OCI-LY1 (cell line): ENCODE measurements around the gene KHDRBS2.

Source experiments
- H2AFZ ChIP-seq: fragments of 200-600 bp; sonication (generic), shearing (Covaris generic); 2 replicates; pipeline ENCODE4 v1.6.0; 2014; ENCODE audit warnings: antibody characterized with exemption, mild to moderate bottlenecking, low read length
- H3F3A ChIP-seq: fragments of 200-600 bp; sonication (generic), shearing (Covaris generic); 2 replicates; pipeline ENCODE4 v1.6.0; 2014; ENCODE audit warnings: mild to moderate bottlenecking, antibody characterized with exemption, low read length, moderate library complexity; ENCODE audit not compliant: insufficient read depth
- H3K27ac ChIP-seq: fragments of 200-600 bp; sonication (generic); 2 replicates; pipeline ENCODE4 v1.5.1; 2014; ENCODE audit warnings: low read length, mixed run types, mild to moderate bottlenecking, low read depth; ENCODE audit not compliant: poor library complexity, severe bottlenecking
- H3K27me3 ChIP-seq: fragments of 200-600 bp; sonication (generic); 2 replicates; pipeline ENCODE4 v1.6.0; 2014; ENCODE audit warnings: antibody characterized with exemption, mild to moderate bottlenecking, low read length, moderate library complexity; ENCODE audit not compliant: insufficient read depth
- H3K36me3 ChIP-seq: fragments of 200-600 bp; sonication (generic); 2 replicates; pipeline ENCODE4 v1.6.1; 2014; ENCODE audit warnings: mild to moderate bottlenecking, antibody characterized with exemption, low read length, moderate library complexity, mixed read lengths; ENCODE audit not compliant: insufficient read depth
- H3K4me1 ChIP-seq: fragments of 200-600 bp; sonication (generic); 2 replicates; pipeline ENCODE4 v1.5.1; 2014; ENCODE audit warnings: mild to moderate bottlenecking, low read length, moderate library complexity; ENCODE audit not compliant: insufficient read depth, severe bottlenecking
- H3K4me2 ChIP-seq: fragments of 200-600 bp; sonication (generic), shearing (Covaris generic); 2 replicates; pipeline ENCODE4 v1.6.1; 2014; ENCODE audit warnings: low read length
- H3K4me3 ChIP-seq: fragments of 200-600 bp; sonication (generic); 2 replicates; pipeline ENCODE4 v1.5.1; 2014; ENCODE audit warnings: low read length, low read depth, mild to moderate bottlenecking, mixed read lengths; ENCODE audit not compliant: poor library complexity, severe bottlenecking
- H3K79me2 ChIP-seq: fragments of 200-600 bp; shearing (Covaris generic); 2 replicates; pipeline ENCODE4 v1.6.1; 2016; ENCODE audit warnings: mixed run types, low read length, mixed read lengths; ENCODE audit not compliant: insufficient read depth
- H3K9ac ChIP-seq: fragments of 200-600 bp; sonication (generic), shearing (Covaris generic); 2 replicates; pipeline ENCODE4 v1.6.1; 2014; ENCODE audit warnings: mild to moderate bottlenecking, low read length, mixed read lengths
- H3K9me2 ChIP-seq: fragments of 200-600 bp; sonication (generic), shearing (Covaris generic); 2 replicates; pipeline ENCODE4 v1.6.1; 2014; ENCODE audit warnings: low read depth, mild to moderate bottlenecking, low read length, mixed read lengths
- H3K9me3 ChIP-seq: fragments of 200-600 bp; shearing (Covaris generic); 2 replicates; pipeline ENCODE4 v1.6.1; 2014; ENCODE audit warnings: low read length, mixed read lengths
- H4K20me1 ChIP-seq: fragments of 200-600 bp; sonication (generic), shearing (Covaris generic); 2 replicates; pipeline ENCODE4 v1.6.0; 2016; ENCODE audit warnings: mild to moderate bottlenecking, low read length; ENCODE audit not compliant: insufficient read depth
- EZH2 ChIP-seq: fragments of 200-600 bp; sonication (generic), shearing (Covaris generic); IDR thresholded peaks from 2 replicates; pipeline ENCODE4 v1.8.0; 2017; ENCODE audit warnings: borderline replicate concordance, mixed run types, mild to moderate bottlenecking, antibody characterized with exemption, low read length, moderate library complexity, mixed read lengths
- TF ChIP-seq, protein P1 (sequence below): fragments of 200-600 bp; sonication (generic), shearing (Covaris generic); IDR thresholded peaks from 2 replicates; pipeline ENCODE4 v1.5.1; 2017; ENCODE audit warnings: mild to moderate bottlenecking, antibody characterized with exemption, low read length, moderate library complexity, mixed read lengths

Gene KHDRBS2

DNA sequence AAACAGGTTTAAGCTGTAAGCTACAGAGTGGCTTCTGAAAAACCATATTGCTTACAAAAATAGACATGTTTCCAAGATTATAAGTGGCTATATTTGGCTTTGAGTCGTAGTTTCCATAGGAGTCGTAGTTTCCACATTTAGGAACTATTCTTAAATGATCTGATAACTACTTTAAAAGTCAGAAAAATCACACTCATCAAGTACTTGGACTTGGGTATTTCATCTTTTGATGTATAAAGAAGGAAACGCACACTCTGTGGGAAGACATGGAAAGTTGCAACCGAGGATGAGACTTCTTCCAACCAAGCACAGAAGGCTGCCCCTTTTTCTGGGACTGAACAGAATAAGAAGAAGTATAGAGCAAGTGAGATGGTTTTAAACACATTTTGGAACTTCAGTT is 118.3 kb downstream of the KHDRBS2 start:
- no peaks in the 10 kb centered on the region for H3K9me2 ChIP-seq
- no peaks in the 10 kb centered on the region for H4K20me1 ChIP-seq
- no peaks in the 10 kb centered on the region for H3K4me1 ChIP-seq
- no peak overlapping the region for H3K27ac ChIP-seq
- no peaks in the 10 kb centered on the region for H3K79me2 ChIP-seq
- H3F3A ChIP-seq, result no peaks in the 10 kb centered on the region
- no peak overlapping the region for H2AFZ ChIP-seq
- no peaks in the 10 kb centered on the region for H3K27me3 ChIP-seq
- TF ChIP-seq, protein P1, sequence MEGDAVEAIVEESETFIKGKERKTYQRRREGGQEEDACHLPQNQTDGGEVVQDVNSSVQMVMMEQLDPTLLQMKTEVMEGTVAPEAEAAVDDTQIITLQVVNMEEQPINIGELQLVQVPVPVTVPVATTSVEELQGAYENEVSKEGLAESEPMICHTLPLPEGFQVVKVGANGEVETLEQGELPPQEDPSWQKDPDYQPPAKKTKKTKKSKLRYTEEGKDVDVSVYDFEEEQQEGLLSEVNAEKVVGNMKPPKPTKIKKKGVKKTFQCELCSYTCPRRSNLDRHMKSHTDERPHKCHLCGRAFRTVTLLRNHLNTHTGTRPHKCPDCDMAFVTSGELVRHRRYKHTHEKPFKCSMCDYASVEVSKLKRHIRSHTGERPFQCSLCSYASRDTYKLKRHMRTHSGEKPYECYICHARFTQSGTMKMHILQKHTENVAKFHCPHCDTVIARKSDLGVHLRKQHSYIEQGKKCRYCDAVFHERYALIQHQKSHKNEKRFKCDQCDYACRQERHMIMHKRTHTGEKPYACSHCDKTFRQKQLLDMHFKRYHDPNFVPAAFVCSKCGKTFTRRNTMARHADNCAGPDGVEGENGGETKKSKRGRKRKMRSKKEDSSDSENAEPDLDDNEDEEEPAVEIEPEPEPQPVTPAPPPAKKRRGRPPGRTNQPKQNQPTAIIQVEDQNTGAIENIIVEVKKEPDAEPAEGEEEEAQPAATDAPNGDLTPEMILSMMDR, result no peak
- no peak for TF ChIP-seq EZH2
- H3K9me3 ChIP-seq, result no peaks in the 10 kb centered on the region
- no peak overlapping the region for H3K4me3 ChIP-seq
- H3K4me2 ChIP-seq, result no peak overlapping the region
- no peak overlapping the region for H3K9ac ChIP-seq
- H3K36me3 ChIP-seq, result no peaks in the 10 kb centered on the region

DNA sequence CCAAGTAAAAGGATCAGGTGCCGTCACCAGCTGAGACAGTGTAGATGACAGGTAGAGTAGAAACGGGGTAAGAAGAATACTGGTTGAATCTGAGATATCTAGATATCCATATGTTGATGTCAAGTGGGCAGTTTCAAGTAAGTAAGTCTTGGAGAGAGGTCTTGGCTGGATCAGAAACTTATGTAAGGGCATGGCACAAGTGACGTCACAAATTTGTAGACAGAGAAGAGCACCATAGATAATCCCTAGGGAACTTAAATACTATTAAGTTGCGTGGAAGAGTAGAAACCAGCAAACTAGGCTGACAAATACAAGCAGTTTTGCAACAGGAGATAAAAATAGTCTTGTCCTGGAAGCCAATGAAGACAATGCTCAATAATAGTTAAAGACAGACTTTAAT is 123.2 kb downstream of the KHDRBS2 start:
- Histone ChIP-seq H3K79me2 (no peaks in the 10 kb centered on the region), H3K4me3 (no peak overlapping the region), H3F3A (no peaks in the 10 kb centered on the region), H3K27ac (no peak overlapping the region), H2AFZ (no peak overlapping the region), H3K4me2 (no peak overlapping the region), H3K9ac (no peak overlapping the region), H3K27me3 (no peaks in the 10 kb centered on the region), H3K9me2 (no peaks in the 10 kb centered on the region), H3K4me1 (no peaks in the 10 kb centered on the region), H3K9me3 (no peaks in the 10 kb centered on the region), H3K36me3 (no peaks in the 10 kb centered on the region), H4K20me1 (no peaks in the 10 kb centered on the region)
- TF ChIP-seq, protein P1, result no peak
- TF ChIP-seq EZH2, result no peak

GRCh38 chr6:62152796-62153195 is 133.2 kb downstream of the KHDRBS2 start:
- Histone ChIP-seq H3K4me3 (no peak overlapping the region), H3K4me1 (no peaks in the 10 kb centered on the region), H4K20me1 (no peaks in the 10 kb centered on the region), H3K27ac (no peak overlapping the region), H3K9me2 (no peaks in the 10 kb centered on the region), H3K36me3 (no peaks in the 10 kb centered on the region), H3K27me3 (no peaks in the 10 kb centered on the region), H3F3A (no peaks in the 10 kb centered on the region), H2AFZ (no peak overlapping the region), H3K4me2 (no peak overlapping the region), H3K9ac (no peak overlapping the region), H3K9me3 (no peaks in the 10 kb centered on the region), H3K79me2 (no peaks in the 10 kb centered on the region)
- TF ChIP-seq EZH2, result no peak
- TF ChIP-seq, protein P1, result no peak
